ENCODE results near the gene SRBD1. TPM values are rescaled to one million over a fixed set of nuclear protein-coding genes. Genes with fewer than 3 reads are reported as not detected.

Gene SRBD1
- total RNA-seq, 1 donor = 17.4 TPM

DNA sequence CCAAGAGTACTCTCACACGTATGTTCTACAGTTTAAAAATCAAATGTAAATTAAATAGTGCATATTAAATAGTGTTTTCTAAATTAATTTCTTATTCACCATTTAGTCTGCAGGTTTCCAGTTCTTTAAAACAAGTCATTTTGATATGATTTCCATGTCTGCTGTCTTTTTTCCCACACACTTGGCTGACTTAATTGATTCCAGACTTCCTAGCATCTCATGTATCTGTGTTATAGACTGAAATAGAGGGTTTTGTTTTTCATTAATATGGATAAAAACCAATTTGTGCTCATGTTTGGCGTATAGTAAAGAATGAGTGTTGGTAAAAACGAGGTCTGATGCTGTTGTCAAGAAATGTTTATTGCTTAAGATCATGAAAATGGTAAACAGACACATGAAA lies 104.3 kb downstream of the SRBD1 start:
- TF ChIP-seq, protein P1, sequence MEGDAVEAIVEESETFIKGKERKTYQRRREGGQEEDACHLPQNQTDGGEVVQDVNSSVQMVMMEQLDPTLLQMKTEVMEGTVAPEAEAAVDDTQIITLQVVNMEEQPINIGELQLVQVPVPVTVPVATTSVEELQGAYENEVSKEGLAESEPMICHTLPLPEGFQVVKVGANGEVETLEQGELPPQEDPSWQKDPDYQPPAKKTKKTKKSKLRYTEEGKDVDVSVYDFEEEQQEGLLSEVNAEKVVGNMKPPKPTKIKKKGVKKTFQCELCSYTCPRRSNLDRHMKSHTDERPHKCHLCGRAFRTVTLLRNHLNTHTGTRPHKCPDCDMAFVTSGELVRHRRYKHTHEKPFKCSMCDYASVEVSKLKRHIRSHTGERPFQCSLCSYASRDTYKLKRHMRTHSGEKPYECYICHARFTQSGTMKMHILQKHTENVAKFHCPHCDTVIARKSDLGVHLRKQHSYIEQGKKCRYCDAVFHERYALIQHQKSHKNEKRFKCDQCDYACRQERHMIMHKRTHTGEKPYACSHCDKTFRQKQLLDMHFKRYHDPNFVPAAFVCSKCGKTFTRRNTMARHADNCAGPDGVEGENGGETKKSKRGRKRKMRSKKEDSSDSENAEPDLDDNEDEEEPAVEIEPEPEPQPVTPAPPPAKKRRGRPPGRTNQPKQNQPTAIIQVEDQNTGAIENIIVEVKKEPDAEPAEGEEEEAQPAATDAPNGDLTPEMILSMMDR (IDR thresholded peaks at IDR 0.05; ENCODE audit: extremely low read depth, low read depth, low read length) = no peak
- no peak overlapping the region for H3K4me2 ChIP-seq (ENCODE audit: insufficient read depth, low read length)
- H3K4me3 ChIP-seq (ENCODE audit: insufficient read depth, low read length) = no peak overlapping the region
- no peak overlapping the region for H3K27ac ChIP-seq (ENCODE audit: low read depth, low read length)
- no peaks in the 10 kb centered on the region for H3K4me1 ChIP-seq (ENCODE audit: insufficient read depth, low read length)
- H4K20me1 ChIP-seq (ENCODE audit: insufficient read depth, low read length) = no peaks in the 10 kb centered on the region
- H3K36me3 ChIP-seq (ENCODE audit: insufficient read depth, low read length) = no peaks in the 10 kb centered on the region
- H3K27me3 ChIP-seq (ENCODE audit: insufficient read depth, low read length) = no peaks in the 10 kb centered on the region
- H3K9me3 ChIP-seq (ENCODE audit: low read depth, low read length) = no peaks in the 10 kb centered on the region
- H2AFZ ChIP-seq (ENCODE audit: low read length) = no peak overlapping the region
- DNase-seq (ENCODE audit: insufficient read length, low spot score, missing footprints) = no peak
- H3K79me2 ChIP-seq (ENCODE audit: insufficient read depth, low read length) = no peaks in the 10 kb centered on the region

DNA sequence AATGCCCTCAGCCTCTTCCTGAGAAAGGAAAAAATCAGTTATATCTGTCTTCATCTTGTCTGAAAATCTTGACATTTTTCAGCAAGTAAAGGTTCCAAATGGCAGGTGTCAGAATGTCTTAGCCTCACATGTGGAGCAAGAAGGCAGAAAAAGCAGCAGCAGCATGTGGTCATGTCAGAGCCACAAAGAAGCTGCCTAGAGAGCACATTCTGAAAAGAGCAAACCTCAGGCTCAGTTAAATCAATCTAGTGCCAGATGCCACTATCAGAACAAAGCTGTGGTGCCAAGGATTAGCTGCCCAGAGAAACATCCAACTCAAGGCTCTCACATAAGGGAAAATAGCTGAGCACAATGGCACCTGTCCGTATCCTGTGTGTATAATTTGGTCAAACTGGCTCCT lies 105.9 kb downstream of the SRBD1 start:
- DNase-seq (ENCODE audit: insufficient read length, low spot score, missing footprints) = no peak
- TF ChIP-seq, protein P1 (IDR thresholded peaks at IDR 0.05; ENCODE audit: extremely low read depth, low read depth, low read length) = no peak

DNA sequence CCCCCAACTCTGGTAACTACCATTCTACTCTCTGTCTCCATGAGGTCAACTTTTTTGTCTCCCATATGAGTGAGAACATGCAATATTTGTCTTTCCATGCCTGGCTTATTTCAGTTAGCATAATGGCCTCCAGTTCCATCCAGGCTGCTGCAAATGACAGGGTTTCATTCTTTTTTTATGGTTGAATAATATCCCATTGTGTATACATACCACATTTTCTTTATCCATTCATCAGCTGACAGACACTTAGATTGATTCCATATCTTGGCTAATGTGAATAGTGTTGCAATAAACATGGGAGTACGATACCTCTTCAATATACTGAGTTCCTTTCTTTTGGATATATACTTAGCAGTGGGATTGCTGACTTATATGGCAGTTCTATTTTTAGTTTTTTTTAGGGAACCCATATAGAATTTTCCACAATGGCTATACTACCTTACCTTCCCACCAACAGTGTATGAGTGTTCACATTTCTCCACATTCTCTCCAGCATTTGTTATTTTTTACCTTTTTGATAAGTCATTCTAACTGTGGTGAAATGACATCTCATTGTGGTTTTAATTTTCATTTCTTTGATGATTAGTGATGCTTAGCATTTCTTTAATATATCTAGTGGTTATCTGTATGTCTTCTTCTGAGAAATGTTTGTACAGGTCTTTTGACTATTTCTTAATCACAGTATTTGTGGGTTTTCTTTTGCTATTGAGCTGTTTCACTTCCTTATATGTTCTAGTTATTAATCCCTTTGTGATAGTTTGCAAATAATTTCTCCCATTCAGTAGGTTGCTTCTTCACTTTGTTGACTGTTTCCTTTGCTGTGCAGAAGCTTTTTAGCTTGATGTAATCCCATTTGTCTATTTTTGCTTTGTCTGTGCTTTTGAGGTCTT lies 112.2 kb downstream of the SRBD1 start:
- Histone ChIP-seq H3K36me3 (ENCODE audit: insufficient read depth, low read length) (no peaks in the 10 kb centered on the region), H3K4me3 (ENCODE audit: insufficient read depth, low read length) (no peak overlapping the region), H4K20me1 (ENCODE audit: insufficient read depth, low read length) (no peaks in the 10 kb centered on the region), H3K4me2 (ENCODE audit: insufficient read depth, low read length) (no peak overlapping the region), H3K4me1 (ENCODE audit: insufficient read depth, low read length) (peaks cover 13% of the 10 kb centered on the region), H2AFZ (ENCODE audit: low read length) (no peak overlapping the region), H3K27ac (ENCODE audit: low read depth, low read length) (no peak overlapping the region), H3K9me3 (ENCODE audit: low read depth, low read length) (no peaks in the 10 kb centered on the region), H3K79me2 (ENCODE audit: insufficient read depth, low read length) (no peaks in the 10 kb centered on the region), H3K27me3 (ENCODE audit: insufficient read depth, low read length) (no peaks in the 10 kb centered on the region)
- TF ChIP-seq, protein P1 (IDR thresholded peaks at IDR 0.05; ENCODE audit: extremely low read depth, low read depth, low read length) = no peak
- DNase-seq (ENCODE audit: insufficient read length, low spot score, missing footprints) = no peak

More for the DNA sequence above, 105.9 kb downstream of the SRBD1 start:
- Histone ChIP-seq H3K4me1 (ENCODE audit: insufficient read depth, low read length) (no peaks in the 10 kb centered on the region), H3K4me3 (ENCODE audit: insufficient read depth, low read length) (no peak overlapping the region), H2AFZ (ENCODE audit: low read length) (no peak overlapping the region), H3K36me3 (ENCODE audit: insufficient read depth, low read length) (no peaks in the 10 kb centered on the region), H3K9me3 (ENCODE audit: low read depth, low read length) (no peaks in the 10 kb centered on the region), H3K27ac (ENCODE audit: low read depth, low read length) (no peak overlapping the region), H3K27me3 (ENCODE audit: insufficient read depth, low read length) (no peaks in the 10 kb centered on the region), H3K4me2 (ENCODE audit: insufficient read depth, low read length) (no peak overlapping the region), H4K20me1 (ENCODE audit: insufficient read depth, low read length) (no peaks in the 10 kb centered on the region), H3K79me2 (ENCODE audit: insufficient read depth, low read length) (no peaks in the 10 kb centered on the region)

DNA sequence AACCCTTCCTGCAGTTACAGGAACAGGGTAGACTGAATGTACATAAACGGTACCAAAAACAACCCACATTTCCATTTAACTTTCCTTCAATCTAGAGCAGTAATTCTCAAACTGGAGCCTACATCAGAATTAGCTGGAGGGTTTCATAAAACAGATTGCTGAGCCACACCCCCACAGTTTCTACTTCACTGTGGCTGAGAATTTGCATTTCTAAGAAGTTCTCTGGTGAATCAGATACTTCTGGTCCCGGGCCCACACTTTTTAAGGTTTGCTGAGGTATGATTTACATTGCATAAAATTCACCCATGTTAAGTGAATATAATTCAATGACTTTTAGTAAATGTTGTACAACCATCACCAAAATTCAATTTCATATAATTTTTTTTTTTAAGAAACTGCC lies 113.7 kb downstream of the SRBD1 start:
- no peaks in the 10 kb centered on the region for H3K36me3 ChIP-seq (ENCODE audit: insufficient read depth, low read length)
- no peaks in the 10 kb centered on the region for H3K27me3 ChIP-seq (ENCODE audit: insufficient read depth, low read length)
- H3K79me2 ChIP-seq (ENCODE audit: insufficient read depth, low read length) = no peaks in the 10 kb centered on the region
- H3K4me3 ChIP-seq (ENCODE audit: insufficient read depth, low read length) = no peak overlapping the region
- no peak overlapping the region for H2AFZ ChIP-seq (ENCODE audit: low read length)
- no peak for DNase-seq (ENCODE audit: insufficient read length, low spot score, missing footprints)
- peaks cover 13% of the 10 kb centered on the region for H3K4me1 ChIP-seq (ENCODE audit: insufficient read depth, low read length)
- H4K20me1 ChIP-seq (ENCODE audit: insufficient read depth, low read length) = no peaks in the 10 kb centered on the region
- H3K4me2 ChIP-seq (ENCODE audit: insufficient read depth, low read length) = no peak overlapping the region
- peak overlapping the region; percentile 20 for H3K27ac ChIP-seq (ENCODE audit: low read depth, low read length)
- no peaks in the 10 kb centered on the region for H3K9me3 ChIP-seq (ENCODE audit: low read depth, low read length)
- TF ChIP-seq, protein P1 (IDR thresholded peaks at IDR 0.05; ENCODE audit: extremely low read depth, low read depth, low read length) = no peak
